Trophoblast cell (in vitro differentiated cells and primary cell): ENCODE data around the gene ZNF800.
"Not testable (repeated sequence)": the region's sequence is repeated elsewhere in the genome, so short reads cannot be mapped to it uniquely, and the experiment has no call there.

ENCODE experiments used
- DNase-seq, 2 donors: peaks; one replicate each; pipeline ENCODE4 v3.0.0-alpha.2; 2016
- H2AFZ ChIP-seq: 2 replicates; pipeline ENCODE4 v1.6.1; 2013; ENCODE audit warnings: low read length, moderate library complexity, mild to moderate bottlenecking; ENCODE audit not compliant: insufficient read depth, poor library complexity
- H2AK5ac ChIP-seq: 2 replicates; pipeline ENCODE4 v1.6.1; 2013; ENCODE audit warnings: mild to moderate bottlenecking, low read length
- H2BK120ac ChIP-seq: 2 replicates; pipeline ENCODE4 v1.6.1; 2013; ENCODE audit warnings: low read length, mild to moderate bottlenecking, moderate library complexity; ENCODE audit not compliant: insufficient read depth, poor library complexity
- H2BK12ac ChIP-seq: 2 replicates; pipeline ENCODE4 v1.6.1; 2013; ENCODE audit warnings: mild to moderate bottlenecking, low read length, moderate library complexity
- H2BK5ac ChIP-seq: 2 replicates; pipeline ENCODE4 v1.6.1; 2013; ENCODE audit warnings: low read length, low read depth, moderate library complexity, mild to moderate bottlenecking; ENCODE audit not compliant: poor library complexity
- H3K14ac ChIP-seq: 2 replicates; pipeline ENCODE4 v1.6.1; 2013; ENCODE audit warnings: mild to moderate bottlenecking, low read length
- H3K18ac ChIP-seq: 2 replicates; pipeline ENCODE4 v1.6.1; 2013; ENCODE audit warnings: mild to moderate bottlenecking, low read length
- H3K23ac ChIP-seq: 2 replicates; pipeline ENCODE4 v1.6.1; 2013; ENCODE audit warnings: low read length
- H3K27ac ChIP-seq: 2 replicates; pipeline ENCODE4 v1.5.1; 2013; ENCODE audit warnings: low read depth, mild to moderate bottlenecking, inconsistent platforms, low read length, moderate library complexity
- H3K27me3 ChIP-seq: 2 replicates; pipeline ENCODE4 v1.6.1; 2013; ENCODE audit warnings: inconsistent platforms, mild to moderate bottlenecking, low read length, moderate library complexity; ENCODE audit not compliant: insufficient read depth
- H3K36me3 ChIP-seq, 2 experiments: 1 replicate in 1 of 2; 2 replicates in 1 of 2; pipeline ENCODE4 v1.6.1; 2013; ENCODE audit warnings: low read length in 2 of 2, mild to moderate bottlenecking in 2 of 2, moderate library complexity in 1 of 2; ENCODE audit not compliant: insufficient read depth in 2 of 2, control insufficient read depth in 1 of 2
- H3K4ac ChIP-seq: 2 replicates; pipeline ENCODE4 v1.6.1; 2013; ENCODE audit warnings: low read depth, mild to moderate bottlenecking, low read length, moderate library complexity
- H3K4me1 ChIP-seq, 2 experiments: 1 replicate in 1 of 2; 2 replicates in 1 of 2; pipeline ENCODE4 v1.6.1; 2013; ENCODE audit warnings: low read length in 2 of 2, mild to moderate bottlenecking in 2 of 2, moderate library complexity in 1 of 2; ENCODE audit not compliant: insufficient read depth in 2 of 2, control insufficient read depth in 1 of 2
- H3K4me2 ChIP-seq: 2 replicates; pipeline ENCODE4 v1.6.1; 2013; ENCODE audit warnings: inconsistent platforms, mild to moderate bottlenecking, low read length, moderate library complexity
- H3K4me3 ChIP-seq: 2 replicates; pipeline ENCODE4 v1.5.1; 2013; ENCODE audit warnings: mild to moderate bottlenecking, low read depth, low read length, inconsistent platforms
- H3K79me1 ChIP-seq: one replicate; pipeline ENCODE4 v1.6.1; 2013; ENCODE audit warnings: low read length
- H3K79me2 ChIP-seq: 2 replicates; pipeline ENCODE4 v1.6.1; 2013; ENCODE audit warnings: low read length, mild to moderate bottlenecking; ENCODE audit not compliant: control insufficient read depth, insufficient read depth, poor library complexity
- H3K9ac ChIP-seq: 2 replicates; pipeline ENCODE4 v1.6.1; 2013; ENCODE audit warnings: mild to moderate bottlenecking, low read length
- H3K9me3 ChIP-seq: 2 replicates; pipeline ENCODE4 v1.6.1; 2013; ENCODE audit warnings: low read depth, mild to moderate bottlenecking, control low read depth, inconsistent platforms, low read length; ENCODE audit not compliant: insufficient read depth
- H4K12ac ChIP-seq: 2 replicates; pipeline ENCODE4 v1.6.1; 2013; ENCODE audit warnings: low read depth, mild to moderate bottlenecking, low read length, moderate library complexity
- H4K8ac ChIP-seq: 2 replicates; pipeline ENCODE4 v1.6.1; 2013; ENCODE audit warnings: low read depth, mild to moderate bottlenecking, low read length, moderate library complexity
- H4K91ac ChIP-seq: one replicate; pipeline ENCODE4 v1.6.1; 2013; ENCODE audit warnings: low read depth, mild to moderate bottlenecking, low read length, moderate library complexity
- WGBS: extraction: QIAGEN DNeasy Blood & Tissue Kit; methylation state at CpG from one replicate; pipeline ENCODE4 v1.1.7; 2013; ENCODE audit warnings: missing lambda C conversion rate; ENCODE audit not compliant: insufficient read length, insufficient coverage; ENCODE audit errors: extremely low coverage; 5-methylcytosine and 5-hydroxymethylcytosine counted together

Gene ZNF800

GRCh38 chr7:127437241-127437640, 44.7 kb upstream of the ZNF800 start:
- Histone ChIP-seq H2AFZ (no peak overlapping the region), H3K14ac (no peak overlapping the region), H3K4me1 (no peaks in the 10 kb centered on the region), H3K4ac (no peak overlapping the region), H3K79me2 (no peaks in the 10 kb centered on the region), H3K9me3 (no peaks in the 10 kb centered on the region), H3K23ac (no peak overlapping the region), H3K27ac (no peak overlapping the region), H3K79me1 (no peaks in the 10 kb centered on the region), H2AK5ac (no peak overlapping the region), H3K18ac (no peak overlapping the region), H2BK5ac (no peak overlapping the region), H2BK12ac (no peak overlapping the region), H3K9ac (no peak overlapping the region), H2BK120ac (no peak overlapping the region), H4K8ac (no peak overlapping the region), H3K36me3 (no peaks in the 10 kb centered on the region), H4K91ac (no peak overlapping the region), H3K4me3 (no peak overlapping the region), H3K4me2 (no peak overlapping the region), H3K27me3 (no peaks in the 10 kb centered on the region), H4K12ac (no peak overlapping the region)
- peak; percentile 34 to 93 for DNase-seq
- no CpG with 5 or more reads among the region's 3 CpGs for WGBS

- H2BK5ac ChIP-seq, H3K9ac ChIP-seq, H4K8ac ChIP-seq, H3K79me1 ChIP-seq, H3K27ac ChIP-seq, H3K4me1 ChIP-seq, H3K18ac ChIP-seq, H3K4ac ChIP-seq, H3K36me3 ChIP-seq, H2AFZ ChIP-seq, H3K79me2 ChIP-seq, H3K27me3 ChIP-seq, DNase-seq, H3K9me3 ChIP-seq, H3K14ac ChIP-seq, H4K12ac ChIP-seq, H4K91ac ChIP-seq, H2BK12ac ChIP-seq, H3K4me2 ChIP-seq, H2BK120ac ChIP-seq, H3K23ac ChIP-seq, H2AK5ac ChIP-seq, H3K4me3 ChIP-seq: not testable (repeated sequence)
- no CpG with 5 or more reads among the region's 18 CpGs for WGBS
Observed at GRCh38 chr7:127429281-127429680, 36.8 kb upstream of the ZNF800 start.

DNA sequence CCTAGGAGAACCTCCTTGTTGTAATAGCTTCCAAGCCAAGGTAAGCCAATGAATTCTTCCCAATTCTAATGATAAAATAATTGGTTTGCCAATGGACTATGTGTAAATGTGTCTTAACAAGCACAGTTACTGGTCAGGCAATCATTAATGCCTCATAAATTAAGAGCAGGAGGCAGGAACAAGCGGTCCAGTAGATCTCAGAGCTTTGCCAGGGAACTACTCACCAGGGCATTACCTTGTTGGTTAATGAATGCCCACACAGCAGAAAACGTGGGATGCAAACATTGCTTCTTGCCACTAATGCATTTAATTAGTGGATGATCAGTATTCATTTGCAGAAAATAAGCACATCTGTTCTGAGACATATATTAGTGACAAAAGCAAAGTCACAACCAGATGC, 26.7 kb upstream of the ZNF800 start:
- H4K8ac ChIP-seq, result no peak overlapping the region
- no peak overlapping the region for H2BK120ac ChIP-seq
- no peak overlapping the region for H2BK5ac ChIP-seq
- H2AK5ac ChIP-seq, result no peak overlapping the region
- H3K79me1 ChIP-seq, result no peaks in the 10 kb centered on the region
- no peak overlapping the region for H3K9ac ChIP-seq
- H2AFZ ChIP-seq, result no peak overlapping the region
- no peaks in the 10 kb centered on the region for H3K36me3 ChIP-seq
- H3K23ac ChIP-seq, result no peak overlapping the region
- no peaks in the 10 kb centered on the region for H3K4me1 ChIP-seq
- no peak overlapping the region for H3K27ac ChIP-seq
- H3K14ac ChIP-seq, result no peak overlapping the region
- H4K12ac ChIP-seq, result no peak overlapping the region
- H3K4ac ChIP-seq, result no peak overlapping the region
- H3K18ac ChIP-seq, result no peak overlapping the region
- no peak overlapping the region for H3K4me3 ChIP-seq
- no peak for DNase-seq
- no peaks in the 10 kb centered on the region for H3K27me3 ChIP-seq
- H3K79me2 ChIP-seq, result no peaks in the 10 kb centered on the region
- H3K9me3 ChIP-seq, result peaks cover 4% of the 10 kb centered on the region
- H2BK12ac ChIP-seq, result no peak overlapping the region
- H4K91ac ChIP-seq, result no peak overlapping the region
- H3K4me2 ChIP-seq, result no peak overlapping the region
- WGBS, result no CpG with 5 or more reads among the region's 2 CpGs

GRCh38 chr7:127418459-127418858, 26.0 kb upstream of the ZNF800 start:
- Histone ChIP-seq H2BK5ac (no peak overlapping the region), H4K12ac (no peak overlapping the region), H3K36me3 (no peaks in the 10 kb centered on the region), H3K18ac (no peak overlapping the region), H2AFZ (no peak overlapping the region), H3K23ac (peak overlapping the region; percentile 17), H3K4me3 (no peak overlapping the region), H3K9ac (no peak overlapping the region), H3K4me1 (no peaks in the 10 kb centered on the region), H3K79me1 (no peaks in the 10 kb centered on the region), H3K9me3 (peaks cover 4% of the 10 kb centered on the region), H2BK120ac (no peak overlapping the region), H3K4ac (no peak overlapping the region), H4K91ac (no peak overlapping the region), H3K27ac (no peak overlapping the region), H2BK12ac (no peak overlapping the region), H3K14ac (no peak overlapping the region), H3K4me2 (no peak overlapping the region), H3K27me3 (no peaks in the 10 kb centered on the region), H3K79me2 (no peaks in the 10 kb centered on the region), H4K8ac (no peak overlapping the region), H2AK5ac (no peak overlapping the region)
- WGBS, result no CpG with 5 or more reads among the region's 2 CpGs
- no peak for DNase-seq
